Activated T-cell treated with anti-CD3 and anti-CD28 coated beads, Interleukin-2, amount 50 U/mL, for 48 hours (primary cell): ENCODE results near the gene RTL9.
A peak's percentile ranks its signal among the peaks of the same experiment; 100 is the strongest.

Experiments used
- DNase-seq, 2 experiments: peaks; one replicate each; pipeline ENCODE4 v3.0.0-alpha.2; 2020

RTL9 gene

DNA sequence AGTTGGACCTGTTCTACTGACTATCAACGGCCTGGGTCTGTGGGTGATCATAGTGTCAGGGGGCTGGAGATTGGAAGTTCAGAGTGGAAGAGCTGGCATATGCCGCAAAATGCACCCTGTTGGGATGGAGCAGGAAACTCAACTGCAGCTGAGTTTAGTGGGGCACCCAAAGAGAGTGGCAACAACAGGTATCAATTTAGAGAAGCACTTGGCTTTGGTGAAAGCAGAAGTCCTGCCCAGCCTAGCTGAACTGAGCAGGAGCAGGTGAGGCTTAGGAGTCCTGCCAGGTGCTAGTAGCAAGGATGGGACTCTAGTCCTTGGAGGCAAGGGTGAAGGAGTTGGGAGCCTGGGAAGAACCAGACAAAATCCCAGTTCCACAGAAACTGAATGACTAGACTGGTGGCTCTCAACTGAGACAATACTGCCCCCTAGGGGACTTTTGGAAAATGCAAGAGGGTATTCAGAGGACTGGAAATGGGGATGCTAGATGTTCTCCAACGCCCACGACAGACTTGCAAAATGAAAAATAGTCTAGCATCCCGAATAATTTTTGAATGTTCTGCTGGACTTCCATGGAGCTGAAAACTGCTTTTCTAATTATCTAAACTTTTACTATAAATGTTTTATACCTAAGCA is 49.4 kb downstream of the RTL9 start:
- DNase-seq, result peak; percentile 42 to 43
